ENCODE data around the gene RPS3. TPM values are rescaled to one million over a fixed set of nuclear protein-coding genes. Genes with fewer than 3 reads are reported as not detected.

Gene RPS3
- total RNA-seq, 1 experiment from 2014 or later: 3,765 TPM

DNA sequence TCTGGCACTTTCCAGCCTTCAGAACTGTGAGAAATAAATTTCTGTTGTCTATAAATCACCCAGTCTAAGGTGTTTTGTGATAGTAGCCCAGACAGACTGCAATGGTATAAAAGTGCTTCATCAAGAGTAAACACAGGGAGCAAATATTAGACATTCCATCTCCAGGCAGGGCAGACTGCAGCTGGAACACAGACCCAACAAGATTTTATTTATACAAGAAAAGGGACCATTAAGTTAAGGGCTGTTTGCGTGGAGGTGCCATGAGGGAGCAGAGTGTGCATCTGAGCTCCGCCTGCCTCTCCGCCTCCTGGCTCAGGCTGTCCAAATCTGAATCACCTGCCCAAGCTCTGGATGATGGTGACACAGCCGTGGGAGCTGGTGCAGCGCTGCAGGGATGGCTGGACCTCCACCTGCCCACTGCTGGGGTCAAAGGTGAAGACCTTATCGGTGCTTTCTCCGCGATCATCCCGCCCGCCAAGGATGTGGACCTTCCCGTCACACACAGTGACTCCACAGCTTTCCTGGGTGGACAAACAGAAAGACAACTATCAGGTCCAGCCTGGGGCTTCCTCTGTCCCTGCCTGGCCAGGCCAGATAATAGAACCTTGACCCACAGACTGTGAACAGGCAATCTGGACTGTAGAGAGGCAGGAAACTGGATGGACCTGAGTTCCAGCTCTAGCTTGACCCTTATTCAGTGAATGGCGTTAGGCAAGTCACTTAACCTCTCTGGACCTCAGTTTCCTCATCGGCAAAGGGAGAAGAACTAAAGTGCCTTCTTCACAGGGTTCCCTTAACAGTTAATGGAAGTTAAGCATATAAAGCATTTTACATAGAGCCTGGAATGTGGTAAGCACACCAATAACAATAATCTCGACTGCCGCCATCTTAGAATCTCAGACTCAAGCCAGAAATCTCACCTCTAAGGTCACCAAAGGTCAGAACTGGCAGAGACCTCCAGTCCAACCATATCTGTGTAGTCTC lies 23.2 kb downstream of the RPS3 start:
- H3K4me1 Mint-ChIP-seq: peaks cover 5 to 16% of the 10 kb centered on the region in 2 experiments

More for the DNA sequence above, 23.2 kb downstream of the RPS3 start:
- Histone ChIP-seq H3K27ac (ENCODE audit: insufficient read length, low read depth, low read length) (no peak overlapping the region), H3K18ac (ENCODE audit: insufficient read length, low read depth, low read length) (no peak overlapping the region), H3K23me2 (ENCODE audit: insufficient read length, low read depth, low read length, poor library complexity, severe bottlenecking) (no peaks in the 10 kb centered on the region), H3K9ac (ENCODE audit: extremely low read depth, insufficient read length, low read length) (no peak overlapping the region), H2AFZ (ENCODE audit: low read length) (no peak overlapping the region), H3K79me1 (ENCODE audit: insufficient read depth, low read depth, low read length, poor library complexity, severe bottlenecking) (no peaks in the 10 kb centered on the region), H3K27me3 (ENCODE audit: insufficient read depth, low read length) (no peaks in the 10 kb centered on the region), H3K4ac (ENCODE audit: low read depth, low read length) (no peak overlapping the region), H4K8ac (replicated peaks; ENCODE audit: insufficient read length, low read depth, low read length) (no peak overlapping the region), H3K23ac (ENCODE audit: insufficient read length, low read depth, low read length) (no peak overlapping the region), H2BK120ac (ENCODE audit: low read depth, low read length, poor library complexity, severe bottlenecking) (no peak overlapping the region), H2BK5ac (ENCODE audit: insufficient read length, low read length) (no peak overlapping the region), H2AK5ac (ENCODE audit: insufficient read length, low read length) (no peak overlapping the region), H3K79me2 (ENCODE audit: insufficient read depth, low read length) (no peaks in the 10 kb centered on the region), H3T11ph (ENCODE audit: low read length) (no peak overlapping the region), H2BK20ac (ENCODE audit: low read depth, low read length, poor library complexity, severe bottlenecking) (no peak overlapping the region), H2BK15ac (ENCODE audit: low read depth, low read length) (no peak overlapping the region), H3K4me2 (ENCODE audit: insufficient read depth, insufficient read length, low read length) (no peak overlapping the region), H3K4me1 (ENCODE audit: insufficient read depth, low read length) (no peaks in the 10 kb centered on the region), H3K56ac (ENCODE audit: insufficient read length, low read depth, low read length) (no peak overlapping the region), H3K9me3 (ENCODE audit: control insufficient read depth, low read depth, low read length) (no peaks in the 10 kb centered on the region), H4K91ac (ENCODE audit: insufficient read length, low read depth, low read length) (no peak overlapping the region), H4K5ac (ENCODE audit: insufficient read length, low read depth, low read length) (no peak overlapping the region), H4K20me1 (ENCODE audit: control insufficient read depth, insufficient read depth, insufficient read length) (no peaks in the 10 kb centered on the region), H2BK12ac (ENCODE audit: insufficient read length, low read depth, low read length) (no peak overlapping the region), H3K14ac (ENCODE audit: insufficient read depth, low read length) (no peak overlapping the region)
- Mint-ChIP-seq H3K27ac (no peak overlapping the region; a peak in 1 of 7 replicates), H3K36me3 (ENCODE audit: insufficient read depth in 1 of 3, low read depth in 3 of 3) (peaks cover 13 to 18% (median 15%) of the 10 kb centered on the region in 3 experiments), H3K4me3 (no peak overlapping the region), H3K27me3 (ENCODE audit: low read depth) (peaks cover 4% of the 10 kb centered on the region), H3K9me3 (no peaks in the 10 kb centered on the region)
- WGBS (ENCODE audit: extremely low coverage, insufficient read length, low lambda C conversion rate): no CpG with 5 or more reads among the region's 15 CpGs
- no peak for DNase-seq
- TF ChIP-seq, protein P1, sequence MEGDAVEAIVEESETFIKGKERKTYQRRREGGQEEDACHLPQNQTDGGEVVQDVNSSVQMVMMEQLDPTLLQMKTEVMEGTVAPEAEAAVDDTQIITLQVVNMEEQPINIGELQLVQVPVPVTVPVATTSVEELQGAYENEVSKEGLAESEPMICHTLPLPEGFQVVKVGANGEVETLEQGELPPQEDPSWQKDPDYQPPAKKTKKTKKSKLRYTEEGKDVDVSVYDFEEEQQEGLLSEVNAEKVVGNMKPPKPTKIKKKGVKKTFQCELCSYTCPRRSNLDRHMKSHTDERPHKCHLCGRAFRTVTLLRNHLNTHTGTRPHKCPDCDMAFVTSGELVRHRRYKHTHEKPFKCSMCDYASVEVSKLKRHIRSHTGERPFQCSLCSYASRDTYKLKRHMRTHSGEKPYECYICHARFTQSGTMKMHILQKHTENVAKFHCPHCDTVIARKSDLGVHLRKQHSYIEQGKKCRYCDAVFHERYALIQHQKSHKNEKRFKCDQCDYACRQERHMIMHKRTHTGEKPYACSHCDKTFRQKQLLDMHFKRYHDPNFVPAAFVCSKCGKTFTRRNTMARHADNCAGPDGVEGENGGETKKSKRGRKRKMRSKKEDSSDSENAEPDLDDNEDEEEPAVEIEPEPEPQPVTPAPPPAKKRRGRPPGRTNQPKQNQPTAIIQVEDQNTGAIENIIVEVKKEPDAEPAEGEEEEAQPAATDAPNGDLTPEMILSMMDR (conservative IDR thresholded peaks at IDR 0.05): no peak
